HEK293 (cell line): ENCODE results near the gene SF3A1.

Experiments
- CTCF ChIA-PET: fragments of 350-600 bp; formaldehyde crosslinking; extraction: SDS; loops from one replicate; lab custom pipeline; 2021; ENCODE audit warnings: antibody characterized with exemption; lab: Yijun Ruan, JAX
- POLR2A ChIA-PET: fragments of 300-600 bp; formaldehyde crosslinking; extraction: SDS; loops from one replicate; lab custom pipeline; 2020; ENCODE audit warnings: antibody characterized with exemption, inconsistent platforms; lab: Yijun Ruan, JAX
- H3K27ac ChIP-seq: fragments of 200-500 bp; sonication (Bioruptor generic); 2 replicates; pipeline ENCODE4 v1.5.1; 2014; ENCODE audit warnings: low read depth, low read length, control low read depth, inconsistent platforms; ENCODE audit errors: extremely low read depth
- H3K36me3 ChIP-seq, 2 experiments: fragments of 200-500 bp in 1 of 2; sonication (Bioruptor generic) in 1 of 2; 1 replicate in 1 of 2; 2 replicates in 1 of 2; pipeline ENCODE4 v1.5.1; 2014 to 2017; ENCODE audit warnings: inconsistent platforms in 2 of 2, low read length in 2 of 2; ENCODE audit not compliant: control insufficient read depth in 2 of 2, insufficient read depth in 1 of 2
- H3K4me1 ChIP-seq: fragments of 200-500 bp; sonication (Bioruptor generic); 2 replicates; pipeline ENCODE4 v1.5.1; 2014; ENCODE audit warnings: mild to moderate bottlenecking, low read length, inconsistent platforms; ENCODE audit not compliant: control insufficient read depth, insufficient read depth
- H3K4me3 ChIP-seq: 2 replicates; pipeline ENCODE4 v1.5.1; 2011; ENCODE audit warnings: low read depth, mild to moderate bottlenecking, control low read depth, low read length, moderate library complexity
- H3K9me3 ChIP-seq: fragments of 200-500 bp; sonication (Bioruptor generic); 2 replicates; pipeline ENCODE4 v1.5.1; 2014; ENCODE audit warnings: low read depth, low read length, inconsistent platforms; ENCODE audit not compliant: control insufficient read depth, insufficient read depth
- EGR2 ChIP-seq: fragments of 450-650 bp; formaldehyde crosslinking; IDR thresholded peaks from 2 replicates; pipeline ENCODE4 v1.5.1; 2016; ENCODE audit warnings: low read depth, missing biosample characterization, missing genetic modification characterization
- MEIS1 ChIP-seq: sonication (generic); formaldehyde crosslinking; IDR thresholded peaks from 2 replicates; pipeline ENCODE4 v1.8.1; 2022; ENCODE audit warnings: missing genetic modification reagents, mild to moderate bottlenecking, borderline replicate concordance
- SCRT1 ChIP-seq: fragments of 450-650 bp; formaldehyde crosslinking; IDR thresholded peaks from 2 replicates; pipeline ENCODE4 v1.5.1; 2016; ENCODE audit warnings: missing biosample characterization, missing genetic modification characterization, borderline replicate concordance
- SCRT2 ChIP-seq: fragments of 450-650 bp; formaldehyde crosslinking; IDR thresholded peaks from 2 replicates; pipeline ENCODE4 v1.5.1; 2016; ENCODE audit warnings: missing biosample characterization, missing genetic modification characterization
- SP2 ChIP-seq: fragments of 450-650 bp; formaldehyde crosslinking; IDR thresholded peaks from 2 replicates; pipeline ENCODE4 v1.5.1; 2016; ENCODE audit warnings: missing biosample characterization, missing genetic modification characterization
- SP3 ChIP-seq: fragments of 450-650 bp; formaldehyde crosslinking; IDR thresholded peaks from 2 replicates; pipeline ENCODE4 v1.5.1; 2016; ENCODE audit warnings: missing biosample characterization, missing genetic modification characterization
- WT1 ChIP-seq: fragments of 450-650 bp; formaldehyde crosslinking; IDR thresholded peaks from 2 replicates; pipeline ENCODE4 v1.5.1; 2016; ENCODE audit warnings: missing biosample characterization, missing genetic modification characterization
- ZBTB17 ChIP-seq: fragments of 450-650 bp; formaldehyde crosslinking; IDR thresholded peaks from 2 replicates; pipeline ENCODE4 v1.5.1; 2016; ENCODE audit warnings: missing biosample characterization, missing genetic modification characterization
- ZBTB20 ChIP-seq: fragments of 450-650 bp; formaldehyde crosslinking; IDR thresholded peaks from 2 replicates; pipeline ENCODE4 v1.5.1; 2016; ENCODE audit warnings: missing biosample characterization, missing genetic modification characterization
- ZFHX2 ChIP-seq: fragments of 450-650 bp; formaldehyde crosslinking; conservative IDR thresholded peaks from 2 replicates; pipeline ENCODE4 v1.5.1; 2016; ENCODE audit warnings: missing biosample characterization, missing genetic modification characterization
- ZFP3 ChIP-seq: fragments of 450-650 bp; formaldehyde crosslinking; IDR thresholded peaks from 2 replicates; pipeline ENCODE4 v1.5.1; 2016; ENCODE audit warnings: low read depth, missing biosample characterization, missing genetic modification characterization
- ZIC2 ChIP-seq: fragments of 450-650 bp; formaldehyde crosslinking; IDR thresholded peaks from 2 replicates; pipeline ENCODE4 v1.5.1; 2016; ENCODE audit warnings: missing biosample characterization, missing genetic modification characterization
- ZNF10 ChIP-seq: fragments of 450-650 bp; formaldehyde crosslinking; IDR thresholded peaks from 2 replicates; pipeline ENCODE4 v1.5.1; 2017; ENCODE audit warnings: missing biosample characterization, missing genetic modification characterization
- ZNF132 ChIP-seq: fragments of 450-650 bp; formaldehyde crosslinking; IDR thresholded peaks from 2 replicates; pipeline ENCODE4 v1.5.1; 2017; ENCODE audit warnings: missing biosample characterization, missing genetic modification characterization, borderline replicate concordance
- ZNF2 ChIP-seq: fragments of 450-650 bp; formaldehyde crosslinking; IDR thresholded peaks from 2 replicates; pipeline ENCODE4 v1.5.1; 2016; ENCODE audit warnings: missing biosample characterization, missing genetic modification characterization
- ZNF37A ChIP-seq: fragments of 450-650 bp; IDR thresholded peaks from 2 replicates; pipeline ENCODE4 v1.5.1; 2018; ENCODE audit warnings: missing biosample characterization, missing genetic modification characterization
- ZNF514 ChIP-seq: fragments of 450-650 bp; formaldehyde crosslinking; IDR thresholded peaks from 2 replicates; pipeline ENCODE4 v1.5.1; 2016; ENCODE audit warnings: missing biosample characterization, missing genetic modification characterization
- ZNF701 ChIP-seq: fragments of 450-650 bp; formaldehyde crosslinking; IDR thresholded peaks from 2 replicates; pipeline ENCODE4 v1.5.1; 2016; ENCODE audit warnings: missing biosample characterization, missing genetic modification characterization
- ZNF843 ChIP-seq: fragments of 450-650 bp; formaldehyde crosslinking; IDR thresholded peaks from 2 replicates; pipeline ENCODE4 v1.5.1; 2016; ENCODE audit warnings: missing biosample characterization, missing genetic modification characterization
- TF ChIP-seq, protein P1 (sequence below): fragments of 450-650 bp; formaldehyde crosslinking; IDR thresholded peaks from 2 replicates; pipeline ENCODE4 v1.5.1; 2016; ENCODE audit warnings: missing biosample characterization, missing genetic modification characterization
- TF ChIP-seq, protein P2 (sequence below): fragments of 450-650 bp; formaldehyde crosslinking; IDR thresholded peaks from 2 replicates; pipeline ENCODE4 v1.5.1; 2016; ENCODE audit warnings: missing biosample characterization, missing genetic modification characterization
- TF ChIP-seq, protein P3 (sequence below): sonication (generic); formaldehyde crosslinking; IDR thresholded peaks from 2 replicates; pipeline ENCODE4 v1.8.1; 2022; ENCODE audit warnings: mild to moderate bottlenecking, moderate library complexity, missing genetic modification reagents
- TF ChIP-seq, protein P4 (sequence below): fragments of 450-650 bp; formaldehyde crosslinking; IDR thresholded peaks from 2 replicates; pipeline ENCODE4 v1.5.1; 2016; ENCODE audit warnings: missing biosample characterization, missing genetic modification characterization

SF3A1 gene

DNA sequence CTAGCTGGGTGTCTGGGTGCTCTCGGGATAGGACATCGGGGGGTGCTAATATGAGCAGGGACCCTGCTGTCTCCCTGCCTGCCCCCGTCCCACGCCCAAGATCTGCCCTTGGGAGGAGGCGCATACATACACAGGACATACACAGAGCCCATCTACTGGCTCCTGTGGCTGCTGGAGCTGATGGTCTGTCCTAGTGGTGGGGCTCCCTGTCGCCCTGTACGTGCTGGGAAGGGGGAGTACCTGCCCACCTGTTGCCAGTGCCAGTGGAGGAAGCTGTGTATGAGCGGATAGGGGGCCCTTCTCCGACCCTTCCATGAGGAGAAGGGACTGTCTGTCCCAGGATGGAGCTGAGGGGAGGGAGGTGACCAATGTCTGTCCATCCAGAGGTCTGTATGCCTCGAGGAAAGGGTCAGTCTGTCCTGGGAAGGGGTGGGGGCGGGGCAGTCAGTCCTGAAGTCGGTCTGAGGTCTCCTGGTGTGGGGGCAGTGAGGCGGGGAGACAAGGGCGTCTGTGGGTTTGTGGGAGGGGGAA, 30.9 kb downstream of the SF3A1 start:
- ChIA-PET CTCF (interaction anchor here (0.6 to 6.6 kb wide), 3 partner anchors 25 to 37 kb away, joined by 3 to 60 read pairs (median 16); partner anchors contain the start of gene CASTOR1), POLR2A (interaction anchor here (0.6 to 2.5 kb wide), 7 partner anchors 14 to 1058 kb away, joined by 3 to 34 read pairs (median 7); partner anchors contain the start of genes CASTOR1, CCDC157 and SF3A1)
- no peak overlapping the region for H3K27ac ChIP-seq

DNA sequence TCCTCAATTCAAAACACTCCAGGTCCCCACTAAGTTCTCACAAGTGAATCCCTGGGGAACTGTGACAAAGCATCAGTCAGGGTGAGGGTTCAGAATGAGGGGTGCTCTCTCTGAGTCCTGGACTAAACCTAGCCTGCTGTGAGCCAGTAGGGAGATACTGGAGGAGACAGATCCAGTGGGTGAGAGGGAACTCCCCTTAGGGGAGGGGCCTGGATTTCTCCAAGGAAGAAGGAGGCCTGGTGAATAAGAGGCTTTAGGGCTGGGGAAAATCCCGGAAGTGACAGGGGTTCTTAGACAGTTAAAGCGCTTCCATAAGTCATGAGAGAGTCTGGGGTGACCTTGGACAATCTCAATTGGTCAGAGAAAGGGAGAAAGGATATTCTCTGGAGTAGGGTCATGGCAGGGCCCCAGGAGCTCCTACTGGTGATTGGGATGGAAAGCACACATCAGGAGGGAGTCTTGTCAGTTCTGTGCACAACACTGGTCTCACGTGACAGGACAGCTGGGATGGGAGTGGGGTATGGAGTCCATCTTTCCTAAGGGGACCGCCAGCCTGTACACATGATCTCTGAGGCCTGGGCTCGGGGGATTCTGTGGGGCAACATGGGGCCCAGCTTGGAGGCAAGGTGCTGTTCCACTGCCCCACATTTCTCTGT, 31.5 kb downstream of the SF3A1 start:
- Histone ChIP-seq H3K27ac (no peak overlapping the region), H3K36me3 (peaks cover 0 to 32% of the 10 kb centered on the region in 2 experiments; a peak in 2 of 3 replicates), H3K4me3 (no peak overlapping the region), H3K9me3 (no peaks in the 10 kb centered on the region), H3K4me1 (peaks cover 11% of the 10 kb centered on the region)
- CTCF ChIA-PET: interaction anchor here (0.6 to 3.3 kb wide), 2 partner anchors 25 to 37 kb away, joined by 3 to 16 read pairs; partner anchors contain the start of gene CASTOR1
- POLR2A ChIA-PET: interaction anchor here (0.8 to 2.5 kb wide), 3 partner anchors 13 to 34 kb away, joined by 3 to 34 read pairs (median 9); partner anchors contain the start of genes CASTOR1, CCDC157 and SF3A1
- TF ChIP-seq ZNF843 (tag by site-specific recombination): no peak
- peak; percentile 20; the same call in 1 of the 2 replicates for TF ChIP-seq ZBTB20 (tag by site-specific recombination)
- TF ChIP-seq SP2 (tag by site-specific recombination): peak; percentile 64
- TF ChIP-seq, protein P1, sequence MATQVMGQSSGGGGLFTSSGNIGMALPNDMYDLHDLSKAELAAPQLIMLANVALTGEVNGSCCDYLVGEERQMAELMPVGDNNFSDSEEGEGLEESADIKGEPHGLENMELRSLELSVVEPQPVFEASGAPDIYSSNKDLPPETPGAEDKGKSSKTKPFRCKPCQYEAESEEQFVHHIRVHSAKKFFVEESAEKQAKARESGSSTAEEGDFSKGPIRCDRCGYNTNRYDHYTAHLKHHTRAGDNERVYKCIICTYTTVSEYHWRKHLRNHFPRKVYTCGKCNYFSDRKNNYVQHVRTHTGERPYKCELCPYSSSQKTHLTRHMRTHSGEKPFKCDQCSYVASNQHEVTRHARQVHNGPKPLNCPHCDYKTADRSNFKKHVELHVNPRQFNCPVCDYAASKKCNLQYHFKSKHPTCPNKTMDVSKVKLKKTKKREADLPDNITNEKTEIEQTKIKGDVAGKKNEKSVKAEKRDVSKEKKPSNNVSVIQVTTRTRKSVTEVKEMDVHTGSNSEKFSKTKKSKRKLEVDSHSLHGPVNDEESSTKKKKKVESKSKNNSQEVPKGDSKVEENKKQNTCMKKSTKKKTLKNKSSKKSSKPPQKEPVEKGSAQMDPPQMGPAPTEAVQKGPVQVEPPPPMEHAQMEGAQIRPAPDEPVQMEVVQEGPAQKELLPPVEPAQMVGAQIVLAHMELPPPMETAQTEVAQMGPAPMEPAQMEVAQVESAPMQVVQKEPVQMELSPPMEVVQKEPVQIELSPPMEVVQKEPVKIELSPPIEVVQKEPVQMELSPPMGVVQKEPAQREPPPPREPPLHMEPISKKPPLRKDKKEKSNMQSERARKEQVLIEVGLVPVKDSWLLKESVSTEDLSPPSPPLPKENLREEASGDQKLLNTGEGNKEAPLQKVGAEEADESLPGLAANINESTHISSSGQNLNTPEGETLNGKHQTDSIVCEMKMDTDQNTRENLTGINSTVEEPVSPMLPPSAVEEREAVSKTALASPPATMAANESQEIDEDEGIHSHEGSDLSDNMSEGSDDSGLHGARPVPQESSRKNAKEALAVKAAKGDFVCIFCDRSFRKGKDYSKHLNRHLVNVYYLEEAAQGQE: no peak
- TF ChIP-seq ZIC2 (tag by site-specific recombination): peak; percentile 17; the same call in 1 of the 2 replicates
- TF ChIP-seq ZBTB17 (tag by site-specific recombination): 0 out of 2 replicates have a peak, but pooled peaks have one; percentile 20
- TF ChIP-seq MEIS1 (CRISPR knock-in tag): no peak
- TF ChIP-seq SP3: peak; percentile 21; the same call in 1 of the 2 replicates
- TF ChIP-seq, protein P2, sequence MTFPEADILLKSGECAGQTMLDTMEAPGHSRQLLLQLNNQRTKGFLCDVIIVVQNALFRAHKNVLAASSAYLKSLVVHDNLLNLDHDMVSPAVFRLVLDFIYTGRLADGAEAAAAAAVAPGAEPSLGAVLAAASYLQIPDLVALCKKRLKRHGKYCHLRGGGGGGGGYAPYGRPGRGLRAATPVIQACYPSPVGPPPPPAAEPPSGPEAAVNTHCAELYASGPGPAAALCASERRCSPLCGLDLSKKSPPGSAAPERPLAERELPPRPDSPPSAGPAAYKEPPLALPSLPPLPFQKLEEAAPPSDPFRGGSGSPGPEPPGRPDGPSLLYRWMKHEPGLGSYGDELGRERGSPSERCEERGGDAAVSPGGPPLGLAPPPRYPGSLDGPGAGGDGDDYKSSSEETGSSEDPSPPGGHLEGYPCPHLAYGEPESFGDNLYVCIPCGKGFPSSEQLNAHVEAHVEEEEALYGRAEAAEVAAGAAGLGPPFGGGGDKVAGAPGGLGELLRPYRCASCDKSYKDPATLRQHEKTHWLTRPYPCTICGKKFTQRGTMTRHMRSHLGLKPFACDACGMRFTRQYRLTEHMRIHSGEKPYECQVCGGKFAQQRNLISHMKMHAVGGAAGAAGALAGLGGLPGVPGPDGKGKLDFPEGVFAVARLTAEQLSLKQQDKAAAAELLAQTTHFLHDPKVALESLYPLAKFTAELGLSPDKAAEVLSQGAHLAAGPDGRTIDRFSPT (tag by site-specific recombination): no peak

More for the DNA sequence above, 30.9 kb downstream of the SF3A1 start:
- H3K9me3 ChIP-seq: no peaks in the 10 kb centered on the region
- peaks cover 0 to 31% of the 10 kb centered on the region in 2 experiments; a peak in 2 of 3 replicates for H3K36me3 ChIP-seq
- H3K4me3 ChIP-seq: peak overlapping the region; percentile 85
- TF ChIP-seq ZNF10 (tag by site-specific recombination) (no peak), ZFHX2 (tag by site-specific recombination) (no peak), SCRT1 (tag by site-specific recombination) (peak; percentile 94), SCRT2 (tag by site-specific recombination) (peak; percentile 97), ZNF514 (no peak), ZNF132 (tag by site-specific recombination) (no peak), ZFP3 (no peak), ZNF701 (no peak), ZNF37A (no peak), EGR2 (tag by site-specific recombination) (no peak; the same call in 1 of the 2 replicates), WT1 (no peak), ZNF2 (tag by site-specific recombination) (no peak)
- TF ChIP-seq, protein P3, sequence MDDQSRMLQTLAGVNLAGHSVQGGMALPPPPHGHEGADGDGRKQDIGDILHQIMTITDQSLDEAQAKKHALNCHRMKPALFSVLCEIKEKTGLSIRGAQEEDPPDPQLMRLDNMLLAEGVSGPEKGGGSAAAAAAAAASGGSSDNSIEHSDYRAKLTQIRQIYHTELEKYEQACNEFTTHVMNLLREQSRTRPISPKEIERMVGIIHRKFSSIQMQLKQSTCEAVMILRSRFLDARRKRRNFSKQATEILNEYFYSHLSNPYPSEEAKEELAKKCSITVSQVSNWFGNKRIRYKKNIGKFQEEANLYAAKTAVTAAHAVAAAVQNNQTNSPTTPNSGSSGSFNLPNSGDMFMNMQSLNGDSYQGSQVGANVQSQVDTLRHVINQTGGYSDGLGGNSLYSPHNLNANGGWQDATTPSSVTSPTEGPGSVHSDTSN (CRISPR knock-in tag): peak; percentile 39; the same call in 1 of the 2 replicates
- TF ChIP-seq, protein P4, sequence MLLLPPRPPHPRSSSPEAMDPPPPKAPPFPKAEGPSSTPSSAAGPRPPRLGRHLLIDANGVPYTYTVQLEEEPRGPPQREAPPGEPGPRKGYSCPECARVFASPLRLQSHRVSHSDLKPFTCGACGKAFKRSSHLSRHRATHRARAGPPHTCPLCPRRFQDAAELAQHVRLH (tag by site-specific recombination): no peak
- H3K4me1 ChIP-seq: peaks cover 11% of the 10 kb centered on the region
